Right forelimb (tissue), 1 donor: ENCODE results near the gene RGS17.
"Not testable (repeated sequence)": the region's sequence is repeated elsewhere in the genome, so short reads cannot be mapped to it uniquely, and the experiment has no call there.

ENCODE experiments used
- DNase-seq: peaks from one replicate; pipeline ENCODE4 v3.0.0-alpha.2; 2018

The RGS17 gene

DNA sequence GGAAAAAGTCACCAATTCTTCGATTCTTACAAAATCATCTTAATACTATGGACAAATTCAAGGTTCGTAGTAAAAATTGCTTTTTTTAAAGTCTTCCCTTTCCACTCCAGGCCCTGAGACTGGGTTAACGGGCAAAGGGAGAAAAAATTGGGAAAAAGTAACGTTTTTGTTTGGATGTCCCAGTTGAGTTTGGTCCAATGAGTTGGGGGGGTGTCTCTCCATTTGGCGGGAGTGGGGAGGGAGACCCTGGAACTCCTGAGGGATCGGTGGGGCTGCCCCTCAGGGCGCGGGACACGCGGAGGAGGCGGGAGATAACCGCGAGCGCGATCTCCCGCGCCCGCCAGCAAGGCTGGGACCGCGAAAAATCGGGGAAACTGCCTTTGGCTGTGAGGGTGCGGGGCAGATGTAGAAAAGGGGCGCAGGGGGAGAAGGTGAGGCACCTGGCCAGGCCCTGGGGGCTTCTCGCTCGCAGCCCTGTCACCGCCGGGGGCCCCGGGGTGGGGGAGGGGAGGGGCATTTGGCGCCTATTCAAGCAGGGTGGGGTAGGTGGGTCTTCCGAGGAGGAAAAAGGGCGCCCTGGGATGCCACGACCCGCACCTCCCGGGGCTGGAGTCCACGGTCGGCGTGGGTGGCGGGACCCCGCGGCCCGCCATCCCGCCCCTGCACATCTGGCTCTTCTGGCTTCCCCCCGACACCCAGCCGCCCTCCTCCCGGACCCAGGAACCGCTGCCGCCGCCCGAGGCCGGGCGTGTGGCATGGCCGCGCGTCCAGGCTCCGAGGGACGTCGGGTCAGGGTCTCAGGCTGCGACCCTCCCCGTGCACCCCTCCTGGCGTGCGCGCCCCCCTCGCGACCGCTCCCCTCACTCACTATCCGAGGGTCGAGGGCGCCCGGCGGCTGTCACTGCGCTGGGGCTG is 148.8 kb downstream of the RGS17 start:
- DNase-seq = peak; percentile 50

DNA sequence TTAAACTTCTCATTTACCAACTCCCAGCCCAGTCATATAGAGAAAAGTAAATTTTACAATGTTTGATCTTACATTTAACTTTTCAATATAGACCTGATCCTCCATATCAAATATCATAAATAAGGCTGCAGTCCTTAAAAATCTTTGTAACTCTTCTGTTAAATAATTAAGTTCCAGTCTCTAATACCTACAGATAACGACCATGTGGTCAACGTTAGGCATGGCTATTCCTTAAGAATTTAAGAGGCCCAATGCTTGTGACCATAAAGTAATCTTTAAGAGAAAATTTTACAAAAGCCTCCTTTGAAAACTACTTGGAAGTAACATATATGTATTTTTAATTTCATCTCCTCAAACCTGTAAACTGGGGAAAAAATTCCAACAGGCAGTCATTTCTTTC is 149.9 kb downstream of the RGS17 start:
- no peak for DNase-seq

DNA sequence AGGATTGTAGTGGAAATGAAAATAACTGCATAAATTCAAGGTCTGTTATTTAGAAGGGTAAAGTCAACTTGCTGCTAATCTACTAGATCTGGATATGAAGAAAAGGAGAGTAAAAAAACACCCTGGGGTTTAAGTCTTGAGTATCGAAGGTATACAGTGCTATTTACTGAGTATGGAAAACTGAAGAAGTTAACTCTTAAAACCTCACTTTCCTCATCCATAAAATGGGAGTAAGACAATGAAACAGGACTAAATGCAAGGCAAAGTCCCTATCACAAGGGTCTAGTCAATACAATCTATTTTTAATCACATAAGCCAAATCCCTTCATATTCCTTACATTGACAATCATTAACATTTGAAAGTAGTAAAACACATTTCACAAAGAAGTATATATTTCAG is 150.4 kb downstream of the RGS17 start:
- DNase-seq = no peak

DNA sequence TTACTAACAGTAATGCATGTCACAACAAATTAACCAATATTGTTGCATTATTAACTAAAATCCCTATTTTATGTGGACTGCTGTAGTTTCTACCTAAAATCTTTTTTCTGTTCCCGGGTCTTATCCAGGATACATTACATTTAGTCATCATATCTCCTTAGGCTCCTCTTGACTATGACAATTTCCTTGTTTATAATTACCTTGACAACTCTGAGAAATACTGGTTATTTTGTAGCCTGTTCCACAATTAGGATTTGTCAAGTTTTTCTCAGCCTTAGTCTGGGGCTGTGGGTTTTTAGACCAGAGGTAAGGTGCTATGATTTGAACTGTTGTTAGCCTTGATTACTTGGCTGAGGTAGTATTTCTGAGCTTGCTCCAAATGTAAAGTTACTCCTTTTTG is 152.0 kb downstream of the RGS17 start:
- no peak for DNase-seq

DNA sequence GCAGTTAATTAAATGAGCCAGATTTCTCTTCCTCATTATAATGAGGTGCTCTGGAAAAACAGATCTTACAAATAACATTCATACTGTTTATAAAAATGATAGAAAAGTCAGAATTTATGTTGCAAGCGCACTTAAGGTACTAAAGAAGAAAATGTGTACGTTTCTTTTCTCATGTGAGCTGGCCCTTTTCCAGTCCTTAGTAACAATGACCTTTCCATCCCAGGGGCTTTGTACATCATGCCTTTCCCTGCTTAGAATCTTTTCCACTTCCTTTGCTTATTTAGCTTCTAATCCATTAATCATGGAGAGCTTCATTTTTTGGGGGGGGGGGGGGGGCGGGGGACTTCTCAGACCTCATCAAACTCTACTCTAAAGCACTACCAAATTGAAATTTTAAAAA is 153.0 kb downstream of the RGS17 start:
- no peak for DNase-seq

DNA sequence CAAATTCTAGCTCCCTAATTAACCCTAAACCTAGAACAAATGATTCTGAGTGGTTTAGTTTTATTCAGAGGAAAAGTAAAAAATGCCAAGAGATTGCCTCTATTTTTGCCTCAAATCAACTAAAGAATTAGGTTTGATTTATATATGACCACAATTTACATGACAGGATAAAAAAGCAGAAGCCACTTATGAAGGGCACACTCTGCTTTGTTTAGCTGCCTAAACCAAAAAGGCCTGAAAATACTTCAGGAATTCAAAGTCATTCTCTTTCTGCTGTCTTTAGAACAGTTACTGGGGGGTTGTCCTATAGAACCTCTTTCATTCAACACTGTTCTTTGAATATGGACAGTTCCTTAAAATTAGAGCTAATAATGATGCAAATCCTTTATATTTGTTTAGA is 153.5 kb downstream of the RGS17 start:
- no peak for DNase-seq

DNA sequence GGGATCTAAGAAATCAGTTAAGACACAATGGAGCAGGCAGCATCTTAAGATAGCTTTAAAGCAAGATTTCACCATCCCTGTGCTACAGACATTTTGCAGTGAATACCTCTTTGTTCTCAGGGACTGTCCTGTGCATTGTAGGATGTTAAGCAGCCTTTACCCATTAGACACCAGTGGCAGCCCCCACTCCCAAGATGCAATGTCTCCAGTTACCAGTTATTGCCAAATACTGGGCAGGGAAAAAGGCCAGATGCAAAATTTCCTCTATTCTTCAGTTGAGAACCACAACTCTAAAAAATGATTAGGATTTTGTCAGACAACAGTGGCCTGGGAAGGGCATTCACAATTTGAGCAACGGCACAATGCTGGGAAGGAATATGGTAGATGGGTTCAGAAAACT is 154.3 kb downstream of the RGS17 start:
- no peak for DNase-seq

DNA sequence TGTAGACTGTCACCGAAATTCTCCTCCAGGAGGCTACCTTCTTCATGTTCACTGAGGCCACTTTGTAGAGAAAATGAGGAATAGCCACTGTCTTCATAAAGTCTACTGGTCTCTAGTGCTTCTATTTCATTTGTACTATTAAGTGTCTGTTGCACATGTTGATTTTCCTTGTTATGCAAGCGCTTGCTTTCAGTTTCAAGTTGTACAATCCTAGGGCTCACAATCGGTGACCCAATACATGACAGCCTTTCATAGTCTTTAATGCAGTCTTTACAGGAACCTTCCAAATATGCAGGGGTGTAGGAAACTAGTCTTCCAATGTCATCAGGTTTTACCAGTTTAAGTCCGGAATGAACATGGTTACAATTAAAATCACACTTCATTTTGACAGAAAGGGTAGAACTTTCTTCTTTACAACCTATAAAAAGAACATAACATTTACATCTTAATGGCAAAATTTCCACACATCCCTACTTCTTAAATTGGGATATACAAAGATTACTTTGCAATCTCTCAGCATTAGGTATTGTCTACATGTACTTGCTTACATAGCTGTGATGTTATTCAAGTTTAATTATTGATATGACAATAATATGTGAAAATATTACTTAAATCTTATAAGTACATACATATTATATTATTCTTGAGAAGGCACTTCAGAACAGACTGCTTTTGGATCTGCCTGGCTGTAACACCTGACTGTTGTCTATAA is 155.7 kb downstream of the RGS17 start:
- DNase-seq = no peak

DNA sequence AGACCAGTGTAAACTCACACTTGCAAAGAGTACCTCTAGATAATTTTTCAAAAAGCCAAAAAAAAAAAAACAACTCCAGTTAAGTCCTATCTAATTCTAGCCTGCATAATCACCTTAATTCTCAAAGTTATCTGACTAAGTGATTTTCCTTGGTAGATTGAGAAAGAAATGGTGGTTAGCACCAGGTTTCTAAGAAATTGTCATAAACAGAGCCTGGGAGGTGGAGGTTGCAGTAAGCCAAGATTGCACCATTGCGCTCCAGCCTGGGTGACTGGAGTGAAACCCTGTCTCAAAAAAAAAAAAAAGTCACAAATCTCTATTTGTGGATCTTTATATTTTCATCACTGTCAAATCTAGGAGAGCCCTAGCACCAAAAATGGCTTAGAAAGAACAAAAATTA is 157.2 kb downstream of the RGS17 start:
- no peak for DNase-seq

DNA sequence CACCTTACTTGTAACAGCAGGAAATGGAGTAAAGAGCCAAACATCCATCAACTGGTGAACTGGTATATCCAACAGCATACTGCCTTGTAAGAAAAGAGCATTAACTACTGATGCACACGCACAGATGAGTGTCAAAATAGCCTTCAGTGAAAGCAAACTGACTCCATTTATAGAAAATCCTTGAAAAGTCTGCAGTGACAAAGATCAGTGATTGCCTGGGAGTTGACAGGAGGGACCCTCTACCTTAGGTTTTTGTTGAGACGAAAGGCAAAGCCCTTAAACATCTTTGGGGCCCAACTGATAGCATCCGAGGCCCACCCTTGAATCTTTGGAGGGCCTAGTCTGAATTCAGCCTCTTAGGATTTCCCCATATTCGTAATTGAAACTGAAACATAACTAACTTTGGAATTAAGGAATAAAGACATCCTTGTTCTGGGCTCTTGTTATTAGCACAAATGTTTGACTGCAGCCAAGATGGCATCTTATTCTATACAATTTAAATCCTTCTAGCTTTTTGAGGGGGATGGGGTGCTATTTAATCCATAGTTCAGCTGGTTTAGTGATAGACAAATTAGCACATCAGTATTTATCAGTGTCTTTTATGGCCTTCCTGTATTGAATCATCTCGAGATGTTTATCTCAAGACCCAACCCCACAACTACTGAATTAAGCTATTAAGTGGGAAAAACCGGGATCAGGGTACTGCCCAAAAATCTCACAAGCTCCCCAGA is 161.2 kb downstream of the RGS17 start:
- DNase-seq = no peak

DNA sequence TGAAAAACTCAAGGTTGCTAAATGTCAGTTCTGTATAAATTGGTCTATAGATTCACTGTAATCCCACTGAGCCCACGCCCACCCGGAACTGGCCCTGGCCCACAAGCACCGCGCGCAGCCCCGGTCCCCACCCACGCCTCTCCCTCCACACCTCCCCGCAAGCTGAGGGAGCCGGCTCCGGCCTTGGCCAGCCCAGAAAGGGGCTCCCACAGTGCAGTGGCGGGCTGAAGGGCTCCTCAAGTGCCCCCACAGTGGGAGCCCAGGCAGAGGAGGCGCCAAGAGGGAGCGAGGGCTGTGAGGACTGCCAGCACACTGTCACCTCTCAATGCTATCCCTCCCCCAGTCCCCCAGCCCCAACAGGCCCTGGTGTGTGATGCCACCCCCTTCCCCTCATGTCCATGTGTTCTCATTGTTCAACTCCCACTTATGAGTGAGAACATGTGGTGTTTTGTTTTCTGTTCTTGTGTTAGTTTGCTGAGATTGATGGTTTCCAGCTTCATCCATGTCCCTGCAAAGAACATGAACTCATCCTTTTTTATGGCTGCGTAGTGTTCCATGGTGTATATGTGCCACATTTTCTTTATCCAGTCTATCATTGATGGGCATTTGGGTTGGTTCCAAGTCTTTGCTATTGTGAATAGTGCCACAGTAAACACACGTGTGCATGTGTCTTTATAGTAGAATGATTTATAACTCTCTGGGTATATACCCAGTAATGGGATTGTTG is 164.8 kb downstream of the RGS17 start:
- DNase-seq = not testable (repeated sequence)

DNA sequence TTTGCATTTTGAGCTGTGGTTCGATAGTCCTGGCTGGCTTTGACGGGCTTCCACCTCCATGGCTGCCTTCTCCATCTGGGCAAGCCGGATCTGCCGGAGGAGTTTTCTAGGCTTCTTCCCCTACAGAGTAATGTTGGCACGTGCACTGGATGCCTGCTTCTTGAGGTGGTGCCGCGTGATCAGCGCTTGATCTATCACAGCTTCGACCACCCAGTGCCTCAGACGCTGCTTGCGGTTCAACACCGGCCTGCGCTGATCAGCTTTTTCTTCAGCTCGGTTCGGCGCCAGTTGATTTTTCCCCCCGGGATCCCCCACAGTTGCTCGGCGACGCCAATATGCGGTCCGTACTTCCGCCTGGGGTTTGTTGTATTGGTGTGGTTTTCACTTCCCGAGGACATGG is 171.7 kb downstream of the RGS17 start:
- DNase-seq = no peak

DNA sequence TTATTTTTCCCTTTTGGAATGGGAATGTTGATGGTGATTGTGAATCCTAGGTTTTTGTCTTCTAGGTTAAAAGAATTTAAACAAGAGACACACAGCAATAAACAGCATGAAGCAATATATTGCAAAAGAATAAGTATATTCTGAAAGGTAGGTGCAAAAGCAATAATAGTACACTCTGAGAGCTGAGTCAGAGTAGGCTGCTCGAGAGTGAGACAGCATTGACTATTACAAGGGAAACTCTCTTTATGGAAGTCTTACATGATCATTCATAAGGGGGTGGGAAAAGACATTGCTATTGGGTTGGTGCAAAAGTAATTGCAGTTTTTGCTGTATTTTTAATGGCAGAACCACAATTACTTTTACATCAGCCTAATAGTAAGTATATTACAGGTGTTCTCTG is 173.3 kb downstream of the RGS17 start:
- no peak for DNase-seq
